ENCODE measurements around the gene RNF151. TPM values are rescaled to one million over a fixed set of nuclear protein-coding genes. Genes with fewer than 3 reads are reported as not detected.

Gene RNF151
- total and polyA plus RNA-seq, 2 of the 13 experiments (the other 11 are each of a cell fraction or from before 2014, with no cell fraction given): not detected

- TF ChIP-seq AFF4 (CRISPR knock-in tag; IDR thresholded peaks at IDR 0.05) (no peak), MED13 (CRISPR knock-in tag; IDR thresholded peaks at IDR 0.05) (no peak), GATAD1 (CRISPR knock-in tag; IDR thresholded peaks at IDR 0.05) (peak; percentile 70; the same call in 1 of the 2 replicates), ZNF614 (CRISPR knock-in tag; IDR thresholded peaks at IDR 0.05; ENCODE audit: borderline replicate concordance) (no peak), SAP130 (CRISPR knock-in tag; IDR thresholded peaks at IDR 0.05; ENCODE audit: low read depth) (peak; percentile 96), BCL3 (CRISPR knock-in tag; IDR thresholded peaks at IDR 0.05) (peak; percentile 60; the same call in 1 of the 2 replicates), NPAS2 (CRISPR knock-in tag; IDR thresholded peaks at IDR 0.05; ENCODE audit: borderline replicate concordance) (no peak), ZNF775 (CRISPR knock-in tag; IDR thresholded peaks at IDR 0.05; ENCODE audit: borderline replicate concordance) (0 out of 2 replicates have a peak, but pooled peaks have one; percentile 1), KDM5A (IDR thresholded peaks at IDR 0.05; ENCODE audit: borderline replicate concordance, low read length) (no peak), ERF (CRISPR knock-in tag; IDR thresholded peaks at IDR 0.05) (peak; percentile 80; the same call in 1 of the 2 replicates), GMEB1 (CRISPR knock-in tag; IDR thresholded peaks at IDR 0.05; ENCODE audit: borderline replicate concordance) (peak; percentile 38; the same call in 1 of the 2 replicates), MTF1 (CRISPR knock-in tag; IDR thresholded peaks at IDR 0.05) (no peak), PRDM4 (CRISPR knock-in tag; IDR thresholded peaks at IDR 0.05; ENCODE audit: borderline replicate concordance) (no peak), ZBTB25 (CRISPR knock-in tag; IDR thresholded peaks at IDR 0.05) (peak; percentile 65; the same call in 1 of the 2 replicates), TSC22D2 (CRISPR knock-in tag; IDR thresholded peaks at IDR 0.05; ENCODE audit: borderline replicate concordance) (0 out of 2 replicates have a peak, but pooled peaks have one; percentile 22)
These were observed 23.6 kb upstream of the RNF151 start, which contains the start of gene MSRB1 (continued) for GRCh38 chr16:1942810-1943726.

Data from HepG2 (cell line).